B cell (primary cell): ENCODE results near the gene CD247.

Experiments used
- CTCF ChIP-seq: fragments of 200-600 bp; IDR thresholded peaks from one replicate; pipeline ENCODE4 v1.8.0; 2022; ENCODE audit warnings: antibody characterized with exemption, mild to moderate bottlenecking
- EZH2 ChIP-seq: IDR thresholded peaks from 2 replicates; pipeline ENCODE4 v1.6.1; 2012; ENCODE audit warnings: borderline replicate concordance, low read depth, mild to moderate bottlenecking, moderate library complexity, low read length; ENCODE audit not compliant: insufficient read depth, poor library complexity, severe bottlenecking

GRCh38 chr1:167433884-167434283, 84.4 kb downstream of the CD247 start:
- TF ChIP-seq CTCF, result no peak
- TF ChIP-seq EZH2, result no peak
